ENCODE results near the gene ZNF536. TPM values are rescaled to one million over a fixed set of nuclear protein-coding genes. Genes with fewer than 3 reads are reported as not detected.

Gene ZNF536
- total RNA-seq, 1 donor from 2014 or later = 24.9 TPM

- Mint-ChIP-seq H3K9me3 (ENCODE audit: unreplicated experiment) (peaks cover 13% of the 10 kb centered on the region), H3K4me3 (ENCODE audit: unreplicated experiment) (no peak overlapping the region), H3K36me3 (ENCODE audit: unreplicated experiment) (no peaks in the 10 kb centered on the region), H3K27me3 (ENCODE audit: unreplicated experiment) (peaks cover 9% of the 10 kb centered on the region), H3K4me1 (ENCODE audit: low read depth, unreplicated experiment) (peaks cover 36% of the 10 kb centered on the region), H3K27ac (ENCODE audit: unreplicated experiment) (peak overlapping the region; percentile 43)
- no peak for DNase-seq
- TF ChIP-seq, protein P1, sequence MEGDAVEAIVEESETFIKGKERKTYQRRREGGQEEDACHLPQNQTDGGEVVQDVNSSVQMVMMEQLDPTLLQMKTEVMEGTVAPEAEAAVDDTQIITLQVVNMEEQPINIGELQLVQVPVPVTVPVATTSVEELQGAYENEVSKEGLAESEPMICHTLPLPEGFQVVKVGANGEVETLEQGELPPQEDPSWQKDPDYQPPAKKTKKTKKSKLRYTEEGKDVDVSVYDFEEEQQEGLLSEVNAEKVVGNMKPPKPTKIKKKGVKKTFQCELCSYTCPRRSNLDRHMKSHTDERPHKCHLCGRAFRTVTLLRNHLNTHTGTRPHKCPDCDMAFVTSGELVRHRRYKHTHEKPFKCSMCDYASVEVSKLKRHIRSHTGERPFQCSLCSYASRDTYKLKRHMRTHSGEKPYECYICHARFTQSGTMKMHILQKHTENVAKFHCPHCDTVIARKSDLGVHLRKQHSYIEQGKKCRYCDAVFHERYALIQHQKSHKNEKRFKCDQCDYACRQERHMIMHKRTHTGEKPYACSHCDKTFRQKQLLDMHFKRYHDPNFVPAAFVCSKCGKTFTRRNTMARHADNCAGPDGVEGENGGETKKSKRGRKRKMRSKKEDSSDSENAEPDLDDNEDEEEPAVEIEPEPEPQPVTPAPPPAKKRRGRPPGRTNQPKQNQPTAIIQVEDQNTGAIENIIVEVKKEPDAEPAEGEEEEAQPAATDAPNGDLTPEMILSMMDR (IDR thresholded peaks at IDR 0.05; ENCODE audit: partially characterized antibody, unreplicated experiment) = no peak
Measured at GRCh38 chr19:30421571-30421970, 49.4 kb downstream of the ZNF536 start.

DNA sequence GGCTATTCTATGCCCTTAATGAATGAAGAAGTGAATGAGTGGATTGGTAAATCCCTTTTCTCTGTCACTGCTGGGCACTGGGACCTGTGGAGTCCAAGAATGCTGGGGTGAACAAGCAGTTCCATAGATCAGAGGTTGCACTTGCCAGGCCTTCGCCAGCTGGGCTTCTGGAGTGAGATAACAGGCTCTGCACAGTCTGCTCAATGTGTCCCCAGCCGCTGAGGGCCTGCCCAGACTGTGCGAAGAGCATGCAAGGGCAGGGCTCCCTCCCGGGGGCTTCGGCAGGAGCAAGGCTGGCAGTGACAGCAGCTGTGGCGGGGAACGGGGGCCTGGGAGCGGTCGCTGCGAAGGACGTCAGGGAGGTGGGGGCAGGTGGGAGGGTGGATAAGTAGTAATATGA, 51.3 kb downstream of the ZNF536 start:
- peaks cover 39% of the 10 kb centered on the region for H3K4me1 Mint-ChIP-seq (ENCODE audit: low read depth, unreplicated experiment)
- peak; percentile 78 for DNase-seq
- peak overlapping the region; percentile 34 for H3K4me3 Mint-ChIP-seq (ENCODE audit: unreplicated experiment)
- H3K9me3 Mint-ChIP-seq (ENCODE audit: unreplicated experiment) = peaks cover 13% of the 10 kb centered on the region
- no peaks in the 10 kb centered on the region for H3K36me3 Mint-ChIP-seq (ENCODE audit: unreplicated experiment)
- H3K27me3 Mint-ChIP-seq (ENCODE audit: unreplicated experiment) = peaks cover 11% of the 10 kb centered on the region
- no peak overlapping the region for H3K27ac Mint-ChIP-seq (ENCODE audit: unreplicated experiment)
- TF ChIP-seq, protein P1 (IDR thresholded peaks at IDR 0.05; ENCODE audit: partially characterized antibody, unreplicated experiment) = no peak

GRCh38 chr19:30425885-30426838, 54.0 kb downstream of the ZNF536 start:
- TF ChIP-seq, protein P1 (IDR thresholded peaks at IDR 0.05; ENCODE audit: partially characterized antibody, unreplicated experiment) = no peak
- H3K4me1 Mint-ChIP-seq (ENCODE audit: low read depth, unreplicated experiment) = peaks cover 20% of the 10 kb centered on the region
- H3K4me3 Mint-ChIP-seq (ENCODE audit: unreplicated experiment) = no peak overlapping the region
- no peaks in the 10 kb centered on the region for H3K36me3 Mint-ChIP-seq (ENCODE audit: unreplicated experiment)
- DNase-seq = no peak
- peaks cover 14% of the 10 kb centered on the region for H3K27me3 Mint-ChIP-seq (ENCODE audit: unreplicated experiment)
- H3K9me3 Mint-ChIP-seq (ENCODE audit: unreplicated experiment) = peaks cover 9% of the 10 kb centered on the region
- H3K27ac Mint-ChIP-seq (ENCODE audit: unreplicated experiment) = no peak overlapping the region

- peaks cover 14% of the 10 kb centered on the region for H3K27me3 Mint-ChIP-seq (ENCODE audit: unreplicated experiment)
- H3K9me3 Mint-ChIP-seq (ENCODE audit: unreplicated experiment) = peaks cover 9% of the 10 kb centered on the region
- H3K27ac Mint-ChIP-seq (ENCODE audit: unreplicated experiment) = no peak overlapping the region
Measured at GRCh38 chr19:30426864-30427263, 54.7 kb downstream of the ZNF536 start.

More at GRCh38 chr19:30426864-30427263, 54.7 kb downstream of the ZNF536 start:
- TF ChIP-seq, protein P1 (IDR thresholded peaks at IDR 0.05; ENCODE audit: partially characterized antibody, unreplicated experiment) = no peak
- H3K4me1 Mint-ChIP-seq (ENCODE audit: low read depth, unreplicated experiment) = peaks cover 15% of the 10 kb centered on the region
- DNase-seq = no peak
- H3K4me3 Mint-ChIP-seq (ENCODE audit: unreplicated experiment) = no peak overlapping the region
- H3K36me3 Mint-ChIP-seq (ENCODE audit: unreplicated experiment) = no peaks in the 10 kb centered on the region
